ENCODE results near the gene DOK4.
"Not testable (repeated sequence)": the region's sequence is repeated elsewhere in the genome, so short reads cannot be mapped to it uniquely, and the experiment has no call there.

DOK4 gene

GRCh38 chr16:57439947-57440346 lies 46.3 kb downstream of the DOK4 start:
- not testable (repeated sequence) for DNase-seq

GRCh38 chr16:57435838-57436237 lies 50.5 kb downstream of the DOK4 start:
- no peak for DNase-seq

GRCh38 chr16:57434003-57434402 lies 52.3 kb downstream of the DOK4 start:
- DNase-seq, result no peak

- DNase-seq, result no peak
Measured at GRCh38 chr16:57432989-57433388, 53.3 kb downstream of the DOK4 start.

- no peak for DNase-seq
Measured at GRCh38 chr16:57432505-57432904, 53.8 kb downstream of the DOK4 start.

- no peak for DNase-seq
Measured at GRCh38 chr16:57430955-57431354, 55.3 kb downstream of the DOK4 start.

- DNase-seq, result no peak
Measured at GRCh38 chr16:57427824-57428223, 58.5 kb downstream of the DOK4 start.

GRCh38 chr16:57427307-57427706 lies 59.0 kb downstream of the DOK4 start:
- no peak for DNase-seq

GRCh38 chr16:57426356-57426755 lies 59.9 kb downstream of the DOK4 start:
- no peak for DNase-seq

- DNase-seq, result no peak
Measured at GRCh38 chr16:57424583-57424982, 61.7 kb downstream of the DOK4 start.

- DNase-seq, result no peak
Measured at GRCh38 chr16:57423152-57423551, 63.1 kb downstream of the DOK4 start.

GRCh38 chr16:57422026-57422944 lies 64.0 kb downstream of the DOK4 start:
- DNase-seq, result no peak
